ENCODE results near the gene NKX2-4.

The NKX2-4 gene

GRCh38 chr20:21399005-21399475, 1.7 kb upstream of the NKX2-4 start (continued):
- TF ChIP-seq, protein P1, sequence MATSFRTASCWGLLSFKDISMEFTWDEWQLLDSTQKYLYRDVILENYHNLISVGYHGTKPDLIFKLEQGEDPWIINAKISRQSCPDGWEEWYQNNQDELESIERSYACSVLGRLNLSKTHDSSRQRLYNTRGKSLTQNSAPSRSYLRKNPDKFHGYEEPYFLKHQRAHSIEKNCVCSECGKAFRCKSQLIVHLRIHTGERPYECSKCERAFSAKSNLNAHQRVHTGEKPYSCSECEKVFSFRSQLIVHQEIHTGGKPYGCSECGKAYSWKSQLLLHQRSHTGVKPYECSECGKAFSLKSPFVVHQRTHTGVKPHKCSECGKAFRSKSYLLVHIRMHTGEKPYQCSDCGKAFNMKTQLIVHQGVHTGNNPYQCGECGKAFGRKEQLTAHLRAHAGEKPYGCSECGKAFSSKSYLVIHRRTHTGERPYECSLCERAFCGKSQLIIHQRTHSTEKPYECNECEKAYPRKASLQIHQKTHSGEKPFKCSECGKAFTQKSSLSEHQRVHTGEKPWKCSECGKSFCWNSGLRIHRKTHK (tag by site-specific recombination; IDR thresholded peaks at IDR 0.05) = no peak
- TF ChIP-seq HOXD13 (CRISPR knock-in tag; IDR thresholded peaks at IDR 0.05; ENCODE audit: borderline replicate concordance) (no peak), ZNF560 (tag by site-specific recombination; IDR thresholded peaks at IDR 0.05; ENCODE audit: borderline replicate concordance) (no peak), ZNF2 (tag by site-specific recombination; IDR thresholded peaks at IDR 0.05) (no peak), ZNF76 (tag by site-specific recombination; IDR thresholded peaks at IDR 0.05; ENCODE audit: borderline replicate concordance, low read depth) (no peak)

DNA sequence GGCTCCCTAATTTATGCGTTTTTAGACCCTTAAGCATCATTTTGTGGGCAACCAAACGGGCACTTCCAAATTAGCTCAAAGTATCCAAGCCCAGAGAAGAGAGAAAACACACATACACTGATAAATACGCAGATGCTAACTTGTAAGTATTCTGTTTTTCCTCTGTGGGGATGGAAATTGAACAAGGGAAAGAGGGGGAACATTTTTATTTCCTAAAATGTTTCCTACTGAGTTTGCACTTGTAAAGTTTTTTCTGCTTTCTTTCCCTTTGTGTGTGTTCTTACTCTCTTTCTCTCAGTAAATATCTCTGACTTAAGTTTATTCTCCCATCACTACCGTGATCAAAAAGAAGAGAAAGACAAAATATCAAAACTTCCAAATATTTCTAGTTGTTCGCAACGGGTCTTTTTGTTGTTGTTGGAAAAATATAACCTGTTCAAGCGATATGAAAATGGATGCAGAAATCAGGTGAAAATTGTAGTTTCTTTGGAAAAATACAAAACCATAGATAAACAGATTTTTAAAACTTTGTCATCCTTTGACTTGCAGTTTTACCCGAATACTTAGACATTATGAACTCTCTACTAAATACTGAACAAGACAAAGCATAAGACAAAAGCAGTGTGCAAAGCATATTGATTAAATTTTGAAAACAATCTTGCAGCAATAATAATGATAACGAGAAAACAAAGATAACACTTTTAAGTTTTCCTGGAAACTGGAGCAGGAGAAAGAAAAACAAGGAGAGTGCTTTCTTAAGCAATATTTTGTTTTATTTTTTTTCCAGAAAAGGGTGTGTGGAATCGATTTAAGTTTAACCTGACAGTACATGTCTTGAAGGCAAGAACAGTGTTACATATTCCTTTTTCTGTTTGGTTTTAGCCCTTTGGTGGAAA, 1.0 kb upstream of the NKX2-4 start:
- H3K27ac ChIP-seq (ENCODE audit: extremely low read depth, low read depth, low read length) = no peak overlapping the region; the same call in 1 of the 2 replicates
- CTCF ChIA-PET = no interaction called here
- POLR2A ChIA-PET = no interaction called here
- TF ChIP-seq PRDM1 (tag by site-specific recombination; IDR thresholded peaks at IDR 0.05) = no peak; the same call in 1 of the 2 replicates
- 0 out of 2 replicates have a peak, but pooled peaks have one; percentile 21 for TF ChIP-seq ZNF335 (tag by site-specific recombination; conservative IDR thresholded peaks at IDR 0.05)
- peak; percentile 63 for TF ChIP-seq PRDM6 (tag by site-specific recombination; IDR thresholded peaks at IDR 0.05)
- H3K4me1 ChIP-seq (ENCODE audit: control insufficient read depth, insufficient read depth, low read length) = peaks cover 16% of the 10 kb centered on the region
- no peak overlapping the region for H3K4me3 ChIP-seq (ENCODE audit: low read depth, low read length)
- no peaks in the 10 kb centered on the region for H3K9me3 ChIP-seq (ENCODE audit: control insufficient read depth, insufficient read depth, low read depth, low read length)
- no peaks in the 10 kb centered on the region for H3K36me3 ChIP-seq (ENCODE audit: control insufficient read depth in 2 of 2, insufficient read depth in 1 of 2, low read length in 2 of 2)

DNA sequence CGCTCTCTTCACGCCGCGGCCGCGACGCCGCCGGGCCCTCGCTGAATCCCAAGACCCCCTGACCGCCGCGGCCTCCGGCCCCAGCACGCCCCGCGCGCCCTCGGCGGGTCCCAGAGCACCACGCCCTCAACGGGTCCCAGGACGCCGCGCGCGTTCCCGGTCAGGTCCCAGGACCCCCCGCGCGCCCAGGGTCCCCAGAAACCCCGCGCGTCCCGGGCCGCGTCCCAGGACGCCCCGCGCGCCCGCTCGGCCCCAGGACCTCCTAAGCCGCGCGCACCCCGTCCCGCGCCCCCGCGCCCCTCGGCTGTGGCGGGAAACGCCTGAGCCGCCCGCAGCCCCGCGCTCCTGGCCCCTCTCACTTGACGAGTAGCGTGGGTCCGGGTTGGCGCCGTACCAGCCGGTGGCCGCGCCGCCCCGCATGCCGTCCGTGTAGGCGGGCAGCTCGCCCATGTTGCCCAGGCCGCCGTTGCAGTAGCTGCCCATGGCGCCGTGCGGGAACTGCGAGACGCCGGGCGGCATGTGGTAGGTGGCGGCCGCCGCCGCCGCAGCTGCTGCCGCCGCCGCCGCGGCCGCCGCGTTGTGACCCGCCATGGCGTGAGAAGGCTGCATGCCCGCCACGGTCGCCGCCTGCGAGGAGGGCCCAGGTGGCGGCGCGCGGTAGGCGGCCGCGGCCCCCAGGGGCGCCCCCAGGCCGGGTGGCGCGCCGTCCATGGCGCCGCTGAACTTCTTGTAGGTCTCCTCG, 556 bp downstream of the NKX2-4 start:
- CTCF ChIA-PET = interaction anchor here (0.6 kb wide), 1 partner anchor 107 kb away, joined by 3 read pairs; no protein-coding TSS in a partner anchor
- TF ChIP-seq ZSCAN4 (tag by site-specific recombination; IDR thresholded peaks at IDR 0.05) (no peak), YY1 (tag by site-specific recombination; IDR thresholded peaks at IDR 0.05) (no peak), ZNF174 (tag by site-specific recombination; IDR thresholded peaks at IDR 0.05) (no peak), ZNF548 (tag by site-specific recombination; IDR thresholded peaks at IDR 0.05) (no peak), SP7 (tag by site-specific recombination; IDR thresholded peaks at IDR 0.05) (no peak), ZNF223 (tag by site-specific recombination; IDR thresholded peaks at IDR 0.05) (no peak), MZF1 (tag by site-specific recombination; IDR thresholded peaks at IDR 0.05; ENCODE audit: borderline replicate concordance) (no peak), ZNF76 (tag by site-specific recombination; IDR thresholded peaks at IDR 0.05; ENCODE audit: borderline replicate concordance, low read depth) (peak; percentile 89), MEIS1 (CRISPR knock-in tag; IDR thresholded peaks at IDR 0.05; ENCODE audit: borderline replicate concordance) (0 out of 2 replicates have a peak, but pooled peaks have one; percentile 26), ZNF513 (tag by site-specific recombination; IDR thresholded peaks at IDR 0.05) (no peak), ZBTB48 (tag by site-specific recombination; IDR thresholded peaks at IDR 0.05) (no peak), ZNF626 (tag by site-specific recombination; IDR thresholded peaks at IDR 0.05) (no peak), ZXDB (tag by site-specific recombination; IDR thresholded peaks at IDR 0.05) (no peak), ZNF777 (tag by site-specific recombination; IDR thresholded peaks at IDR 0.05; ENCODE audit: borderline replicate concordance) (no peak)
- TF ChIP-seq, protein P2, sequence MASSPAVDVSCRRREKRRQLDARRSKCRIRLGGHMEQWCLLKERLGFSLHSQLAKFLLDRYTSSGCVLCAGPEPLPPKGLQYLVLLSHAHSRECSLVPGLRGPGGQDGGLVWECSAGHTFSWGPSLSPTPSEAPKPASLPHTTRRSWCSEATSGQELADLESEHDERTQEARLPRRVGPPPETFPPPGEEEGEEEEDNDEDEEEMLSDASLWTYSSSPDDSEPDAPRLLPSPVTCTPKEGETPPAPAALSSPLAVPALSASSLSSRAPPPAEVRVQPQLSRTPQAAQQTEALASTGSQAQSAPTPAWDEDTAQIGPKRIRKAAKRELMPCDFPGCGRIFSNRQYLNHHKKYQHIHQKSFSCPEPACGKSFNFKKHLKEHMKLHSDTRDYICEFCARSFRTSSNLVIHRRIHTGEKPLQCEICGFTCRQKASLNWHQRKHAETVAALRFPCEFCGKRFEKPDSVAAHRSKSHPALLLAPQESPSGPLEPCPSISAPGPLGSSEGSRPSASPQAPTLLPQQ (tag by site-specific recombination; IDR thresholded peaks at IDR 0.05) = no peak

More for the DNA sequence above, 556 bp downstream of the NKX2-4 start:
- peaks cover 16% of the 10 kb centered on the region for H3K4me1 ChIP-seq (ENCODE audit: control insufficient read depth, insufficient read depth, low read length)
- H3K9me3 ChIP-seq (ENCODE audit: control insufficient read depth, insufficient read depth, low read depth, low read length) = no peaks in the 10 kb centered on the region
- peak overlapping the region; percentile 95; the same call in 1 of the 2 replicates for H3K27ac ChIP-seq (ENCODE audit: extremely low read depth, low read depth, low read length)
- H3K4me3 ChIP-seq (ENCODE audit: low read depth, low read length) = peak overlapping the region; percentile 53
- H3K36me3 ChIP-seq (ENCODE audit: control insufficient read depth in 2 of 2, insufficient read depth in 1 of 2, low read length in 2 of 2) = no peaks in the 10 kb centered on the region
- POLR2A ChIA-PET = interaction anchor here (0.5 kb wide), 1 partner anchor 94 kb away, joined by 3 read pairs; the partner anchor contains the start of gene XRN2
